Measurements from ENCODE around the gene LIN37.

DNA sequence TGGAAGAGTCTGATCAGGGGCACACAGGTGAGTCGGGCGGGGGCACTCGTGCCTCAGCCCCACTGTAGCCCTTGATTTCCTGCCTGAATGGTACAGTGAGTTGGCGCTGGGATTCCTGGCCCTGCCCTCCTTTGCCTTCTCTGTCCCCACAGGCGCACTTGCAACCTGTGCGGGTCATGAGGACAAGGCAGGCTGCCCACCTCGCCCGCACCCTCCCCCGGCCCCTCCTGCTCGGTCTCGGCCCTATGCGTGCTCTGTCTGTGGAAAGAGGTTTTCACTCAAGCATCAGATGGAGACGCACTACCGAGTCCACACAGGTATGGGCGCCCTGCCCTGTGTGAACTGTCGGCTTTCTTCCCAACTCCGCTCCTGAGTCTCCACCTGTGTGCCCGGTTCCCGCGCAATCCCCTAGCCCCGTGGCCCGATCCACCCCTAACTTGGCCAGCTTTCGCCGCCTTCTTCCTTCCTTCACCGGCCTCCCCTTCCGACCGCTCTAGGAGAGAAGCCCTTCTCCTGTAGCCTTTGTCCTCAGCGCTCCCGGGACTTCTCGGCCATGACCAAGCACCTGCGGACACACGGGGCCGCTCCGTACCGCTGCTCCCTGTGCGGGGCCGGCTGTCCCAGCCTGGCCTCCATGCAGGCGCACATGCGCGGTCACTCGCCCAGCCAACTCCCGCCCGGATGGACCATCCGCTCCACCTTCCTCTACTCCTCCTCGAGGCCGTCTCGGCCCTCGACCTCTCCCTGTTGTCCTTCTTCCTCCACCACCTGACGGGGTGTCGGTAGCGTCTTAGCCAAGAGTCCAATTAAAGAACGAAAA, 32.2 kb upstream of the LIN37 start:
- TF ChIP-seq, protein P1, sequence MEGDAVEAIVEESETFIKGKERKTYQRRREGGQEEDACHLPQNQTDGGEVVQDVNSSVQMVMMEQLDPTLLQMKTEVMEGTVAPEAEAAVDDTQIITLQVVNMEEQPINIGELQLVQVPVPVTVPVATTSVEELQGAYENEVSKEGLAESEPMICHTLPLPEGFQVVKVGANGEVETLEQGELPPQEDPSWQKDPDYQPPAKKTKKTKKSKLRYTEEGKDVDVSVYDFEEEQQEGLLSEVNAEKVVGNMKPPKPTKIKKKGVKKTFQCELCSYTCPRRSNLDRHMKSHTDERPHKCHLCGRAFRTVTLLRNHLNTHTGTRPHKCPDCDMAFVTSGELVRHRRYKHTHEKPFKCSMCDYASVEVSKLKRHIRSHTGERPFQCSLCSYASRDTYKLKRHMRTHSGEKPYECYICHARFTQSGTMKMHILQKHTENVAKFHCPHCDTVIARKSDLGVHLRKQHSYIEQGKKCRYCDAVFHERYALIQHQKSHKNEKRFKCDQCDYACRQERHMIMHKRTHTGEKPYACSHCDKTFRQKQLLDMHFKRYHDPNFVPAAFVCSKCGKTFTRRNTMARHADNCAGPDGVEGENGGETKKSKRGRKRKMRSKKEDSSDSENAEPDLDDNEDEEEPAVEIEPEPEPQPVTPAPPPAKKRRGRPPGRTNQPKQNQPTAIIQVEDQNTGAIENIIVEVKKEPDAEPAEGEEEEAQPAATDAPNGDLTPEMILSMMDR (IDR thresholded peaks at IDR 0.05), result no peak
- TF ChIP-seq POLR2A (IDR thresholded peaks at IDR 0.05; ENCODE audit: low read depth) (no peak), EP300 (IDR thresholded peaks at IDR 0.05) (no peak), POLR2AphosphoS5 (IDR thresholded peaks at IDR 0.05) (no peak)

Data from esophagus muscularis mucosa (tissue), 4 donors.